HG03097 (cell line): Measurements from ENCODE around the gene INSR.
"Not testable (repeated sequence)": the region's sequence is repeated elsewhere in the genome, so short reads cannot be mapped to it uniquely, and the experiment has no call there.

ENCODE experiments used
- ATAC-seq: cut with Tn5 transposase; IDR thresholded peaks from one replicate; pipeline ENCODE4 v1.9.1; 2021; ENCODE audit not compliant: unreplicated experiment, low FRiP score

Gene INSR

GRCh38 chr19:7106711-7107657 is 187.2 kb downstream of the INSR start:
- ATAC-seq = no peak

- ATAC-seq = no peak
These were observed 189.3 kb downstream of the INSR start for GRCh38 chr19:7104747-7105447.

- no peak for ATAC-seq
These were observed 192.5 kb downstream of the INSR start for GRCh38 chr19:7101498-7102253.

- no peak for ATAC-seq
These were observed 194.7 kb downstream of the INSR start for GRCh38 chr19:7099597-7099921.

GRCh38 chr19:7098701-7099596 is 195.3 kb downstream of the INSR start:
- peak; percentile 84 for ATAC-seq

- no peak for ATAC-seq
These were observed 196.1 kb downstream of the INSR start for GRCh38 chr19:7098096-7098495.

GRCh38 chr19:7088999-7089398 is 205.2 kb downstream of the INSR start:
- ATAC-seq = no peak

- ATAC-seq = no peak
These were observed 210.9 kb downstream of the INSR start for GRCh38 chr19:7083076-7083956.

- no peak for ATAC-seq
These were observed 216.2 kb downstream of the INSR start for GRCh38 chr19:7078008-7078407.

GRCh38 chr19:7076151-7076550 is 218.1 kb downstream of the INSR start:
- no peak for ATAC-seq

GRCh38 chr19:7074705-7075282 is 219.4 kb downstream of the INSR start:
- no peak for ATAC-seq

GRCh38 chr19:7072541-7072940 is 221.7 kb downstream of the INSR start:
- no peak for ATAC-seq

- peak; percentile 33 for ATAC-seq
These were observed 224.3 kb downstream of the INSR start for GRCh38 chr19:7069904-7070226.

- peak; percentile 91 for ATAC-seq
These were observed 224.9 kb downstream of the INSR start, which contains the start of gene ZNF557 for GRCh38 chr19:7069042-7069903. Gene ZNF557 (plus strand): TSS chr19:7069703. CDS start chr19:7075075, 5,372 bp downstream.

GRCh38 chr19:7068599-7068998 is 225.6 kb downstream of the INSR start:
- ATAC-seq = no peak

GRCh38 chr19:7067716-7068115 is 226.5 kb downstream of the INSR start:
- ATAC-seq = no peak

GRCh38 chr19:7067122-7067521 is 227.1 kb downstream of the INSR start:
- ATAC-seq = not testable (repeated sequence)
